ENCODE data around the gene CFDP1. TPM values are rescaled to one million over a fixed set of nuclear protein-coding genes. Genes with fewer than 3 reads are reported as not detected.

The CFDP1 gene
- polyA plus RNA-seq, 2 of the 4 experiments (the other 2 are of a cell fraction), result 70.2 to 72.8 TPM

GRCh38 chr16:75305364-75306098 is 127.8 kb downstream of the CFDP1 start:
- H3K9me3 ChIP-seq, result no peaks in the 10 kb centered on the region
- peaks cover 51% of the 10 kb centered on the region for H3K4me1 ChIP-seq
- WGBS (ENCODE audit: missing lambda C conversion rate), result 4% methylated on average over 8 of the region's 8 CpGs
- DNase-seq (ENCODE audit: low read depth in 1 of 2, low spot score in 1 of 2), result peak; percentile 97 to 99
- ChIA-PET CTCF (interaction anchor here (0.5 to 4.3 kb wide), 14 partner anchors 13 to 226 kb away, joined by 3 to 28 read pairs (median 4); partner anchors contain the start of gene BCAR1), POLR2A (interaction anchor here (0.8 to 2.6 kb wide), 10 partner anchors 23 to 321 kb away, joined by 3 to 15 read pairs (median 5); partner anchors contain the start of genes BCAR1 and WDR59)
- peak overlapping the region; percentile 91 to 96 for H3K27ac ChIP-seq
- peak; percentile 86 for FAIRE-seq
- H3K4me2 ChIP-seq, result peak overlapping the region; percentile 84
- peak; percentile 92 to 95 for ATAC-seq
- H3K4me3 ChIP-seq, result peak overlapping the region; percentile 26; the same call in 2 of the 3 replicates
- TF ChIP-seq MAZ (IDR thresholded peaks at IDR 0.05; ENCODE audit: borderline replicate concordance, low read depth, low read length) (no peak), RNF2 (IDR thresholded peaks at IDR 0.05; ENCODE audit: borderline replicate concordance, low read depth) (no peak), MAX (IDR thresholded peaks at IDR 0.05) (peak; percentile 94), TFCP2L1 (CRISPR knock-in tag; IDR thresholded peaks at IDR 0.05) (no peak), JUN (IDR thresholded peaks at IDR 0.05) (peak; percentile 97 to 98), FOXS1 (CRISPR knock-in tag; IDR thresholded peaks at IDR 0.05) (peak; percentile 51; the same call in 1 of the 2 replicates), HEYL (CRISPR knock-in tag; IDR thresholded peaks at IDR 0.05) (no peak), RFX5 (IDR thresholded peaks at IDR 0.05) (peak; percentile 48; the same call in 1 of the 2 replicates), MAFK (IDR thresholded peaks at IDR 0.05; ENCODE audit: partially characterized antibody) (peak; percentile 88), USF2 (IDR thresholded peaks at IDR 0.05) (peak; percentile 79), BCL3 (IDR thresholded peaks at IDR 0.05) (peak; percentile 96), CHD2 (IDR thresholded peaks at IDR 0.05; ENCODE audit: low read length, partially characterized antibody) (no peak), RAD21 (conservative IDR thresholded peaks at IDR 0.05 in 1 of 2, IDR thresholded peaks at IDR 0.05 in 1 of 2) (peak in 1 of 2 experiments; percentile 57; a peak in 3 of 5 replicates), POLR2A (IDR thresholded peaks at IDR 0.05; ENCODE audit: low read length) (no peak), E2F6 (IDR thresholded peaks at IDR 0.05; ENCODE audit: borderline replicate concordance, low read depth) (no peak), POLR2AphosphoS2 (conservative IDR thresholded peaks at IDR 0.05; ENCODE audit: low read length) (no peak), ATOH8 (CRISPR knock-in tag; IDR thresholded peaks at IDR 0.05; ENCODE audit: low read depth) (0 out of 2 replicates have a peak, but pooled peaks have one; percentile 20), BHLHE40 (IDR thresholded peaks at IDR 0.05; ENCODE audit: low read depth, low read length) (peak; percentile 70; the same call in 1 of the 2 replicates), RARB (CRISPR knock-in tag; IDR thresholded peaks at IDR 0.05) (no peak), NFE2L2 (conservative IDR thresholded peaks at IDR 0.05; ENCODE audit: low read length) (peak; percentile 52), KDM5A (IDR thresholded peaks at IDR 0.05) (no peak), PHF8 (IDR thresholded peaks at IDR 0.05; ENCODE audit: borderline replicate concordance, low read depth) (no peak), CTCF (IDR thresholded peaks at IDR 0.05) (no peak), CHD4 (IDR thresholded peaks at IDR 0.05; ENCODE audit: borderline replicate concordance) (no peak), SMC3 (IDR thresholded peaks at IDR 0.05) (peak; percentile 53; the same call in 2 of the 3 replicates), FOSB (CRISPR knock-in tag; IDR thresholded peaks at IDR 0.05) (no peak), HMGXB4 (CRISPR knock-in tag; IDR thresholded peaks at IDR 0.05; ENCODE audit: borderline replicate concordance) (no peak), ZC3H11A (IDR thresholded peaks at IDR 0.05) (no peak), CBX8 (IDR thresholded peaks at IDR 0.05) (no peak), NR3C1 (IDR thresholded peaks at IDR 0.05) (no peak), RCOR1 (IDR thresholded peaks at IDR 0.05; ENCODE audit: low read depth, low read length) (0 out of 2 replicates have a peak, but pooled peaks have one; percentile 14), KDM1A (IDR thresholded peaks at IDR 0.05; ENCODE audit: low read depth) (no peak)
